ENCODE results near the gene ERV3-1.
A peak's percentile ranks its signal among the peaks of the same experiment; 100 is the strongest.
"Not testable (repeated sequence)": the region's sequence is repeated elsewhere in the genome, so short reads cannot be mapped to it uniquely, and the experiment has no call there.

Gene ERV3-1

DNA sequence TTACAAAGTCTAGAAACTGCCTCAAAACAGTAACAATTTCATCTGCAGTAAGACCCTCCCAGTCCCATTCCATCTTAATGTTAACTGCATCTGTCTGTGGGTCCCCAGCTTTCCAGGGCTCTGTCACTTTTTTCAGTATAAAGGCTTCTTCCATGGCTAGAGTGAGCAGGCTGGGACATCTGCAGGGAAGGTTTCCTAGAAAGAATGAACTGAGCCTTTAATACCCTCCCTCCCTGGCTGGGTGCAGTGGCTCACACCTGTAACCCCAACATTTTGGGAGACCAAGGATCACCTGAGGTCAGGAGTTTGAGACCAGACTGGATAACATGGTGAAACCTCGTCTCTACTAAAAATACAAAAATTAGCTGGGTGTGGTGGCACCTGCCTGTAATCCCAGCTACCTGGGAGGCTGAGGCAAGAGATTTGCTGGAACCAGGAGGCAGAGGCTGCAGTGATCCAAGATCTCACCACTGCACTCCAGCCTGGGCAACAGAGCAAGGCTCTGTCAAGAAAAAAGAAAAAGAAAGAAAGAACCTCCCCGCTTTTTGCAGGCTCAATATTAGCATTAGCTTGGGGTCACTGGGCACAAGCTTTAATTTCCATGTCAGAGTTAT lies 3.4 kb downstream of the ERV3-1 start:
- in situ Hi-C loops (cut with MboI; ENCODE audit: low pct_unique_long_range_greater_than_20kb, low sequenced_read_pairs) = no loop called here

DNA sequence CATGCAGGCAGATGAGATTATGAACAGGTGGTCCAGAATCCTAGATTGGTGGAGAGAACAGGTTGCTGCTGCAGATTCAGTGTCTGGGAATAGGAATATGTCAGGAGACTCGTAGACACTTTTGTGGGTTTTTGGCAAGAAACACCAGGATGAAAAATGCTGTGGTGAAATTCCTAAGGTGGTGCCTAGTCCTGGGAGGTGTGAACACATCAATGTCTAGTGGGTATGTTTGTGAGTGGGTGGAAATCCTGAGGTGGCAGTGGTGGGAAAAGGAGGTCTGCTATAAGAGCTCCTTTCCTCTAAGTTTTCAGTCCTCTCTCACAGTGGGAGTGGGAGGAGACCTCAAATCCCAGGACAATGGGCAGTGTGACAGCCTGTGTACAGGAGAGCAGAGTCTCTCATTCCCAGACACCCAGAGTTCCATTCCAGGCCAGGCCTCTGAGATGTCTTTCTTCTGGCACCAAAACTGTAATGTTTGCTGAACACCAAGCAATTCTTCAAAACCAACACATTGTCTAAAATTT lies 5.1 kb downstream of the ERV3-1 start:
- in situ Hi-C loops (cut with MboI; ENCODE audit: low pct_unique_long_range_greater_than_20kb, low sequenced_read_pairs) = no loop called here
- DNase-seq = no peak

More for the DNA sequence above, 3.4 kb downstream of the ERV3-1 start:
- no peak for DNase-seq

DNA sequence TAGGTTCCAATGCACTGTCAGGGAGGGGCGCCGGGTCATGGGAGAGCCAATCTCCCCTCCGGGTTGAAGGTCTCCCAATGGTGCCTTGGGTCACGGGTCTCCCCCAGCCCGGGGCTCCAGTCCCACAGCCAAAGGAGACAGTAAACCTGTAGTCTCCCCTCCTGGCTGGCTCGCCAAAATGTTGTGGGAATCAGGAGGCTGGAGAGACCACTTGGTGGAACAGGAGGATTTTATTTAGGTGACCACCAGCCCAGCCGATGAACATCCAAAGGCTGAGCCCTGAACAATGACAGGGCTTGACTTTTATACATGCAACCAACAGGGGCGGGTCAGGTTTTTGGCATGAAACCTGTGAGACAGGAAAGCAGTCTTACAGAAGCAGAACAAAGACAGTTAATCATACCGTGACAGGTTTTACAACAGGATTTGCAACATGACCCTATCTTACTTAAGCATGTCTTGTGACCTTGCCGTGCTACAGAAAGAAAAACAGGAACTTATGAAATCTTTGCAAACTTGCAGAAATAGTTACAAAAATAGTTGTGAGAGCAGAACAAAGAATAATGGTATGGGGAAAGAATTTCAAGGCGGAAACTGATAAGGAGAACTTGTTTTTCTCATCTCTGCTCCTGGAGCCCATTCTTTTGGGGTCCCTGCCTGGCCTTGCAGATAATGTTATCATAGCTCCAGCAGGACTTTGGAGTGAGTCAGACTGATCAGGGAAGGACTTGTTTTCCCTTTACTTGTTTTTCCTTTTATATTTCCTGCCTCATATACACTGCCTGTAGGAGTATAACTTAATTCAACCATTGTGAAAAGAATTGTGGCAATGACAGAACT lies 7.1 kb downstream of the ERV3-1 start:
- DNase-seq = peak; percentile 98
- in situ Hi-C loops (cut with MboI; ENCODE audit: low pct_unique_long_range_greater_than_20kb, low sequenced_read_pairs) = no loop called here

DNA sequence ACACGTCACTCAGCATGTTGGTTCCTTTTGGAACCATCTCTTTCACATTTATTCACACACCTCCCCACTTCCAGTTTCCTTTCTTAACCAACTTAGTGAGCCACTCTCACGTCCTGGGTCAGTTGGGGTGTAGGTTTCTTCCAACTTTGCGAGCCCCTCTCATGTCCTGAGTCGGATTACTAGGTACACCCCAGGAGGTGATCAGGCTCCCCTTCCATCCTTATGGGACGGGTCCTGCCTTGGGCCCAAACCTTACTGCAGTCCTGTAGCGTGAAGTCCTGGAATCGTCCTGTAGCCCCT lies 7.7 kb downstream of the ERV3-1 start:
- in situ Hi-C loops (cut with MboI; ENCODE audit: low pct_unique_long_range_greater_than_20kb, low sequenced_read_pairs) = no loop called here
- DNase-seq = no peak

DNA sequence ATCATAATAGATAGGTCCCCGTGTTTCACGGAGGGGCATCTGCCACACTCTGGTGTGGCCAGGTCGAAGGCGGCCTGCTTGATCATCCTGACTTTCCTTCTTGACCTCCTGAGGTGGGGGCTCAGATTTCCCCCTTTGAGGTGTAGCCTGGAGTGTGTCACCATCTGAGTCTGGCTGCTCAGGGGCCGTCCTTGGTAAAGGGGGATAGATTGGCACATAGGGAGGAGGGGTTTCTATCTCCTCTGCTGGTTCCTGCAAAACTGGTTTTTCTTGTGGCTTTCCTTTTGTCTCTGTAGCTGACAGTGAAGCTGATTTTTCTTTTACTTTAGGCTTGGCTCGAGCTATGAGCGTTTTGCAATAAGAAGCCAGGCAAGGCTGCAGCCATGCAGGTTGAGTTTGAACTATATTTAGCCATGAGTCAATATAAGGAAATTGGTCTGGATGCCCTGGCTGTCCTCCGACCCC lies 8.5 kb downstream of the ERV3-1 start:
- no peak for DNase-seq
- in situ Hi-C loops (cut with MboI; ENCODE audit: low pct_unique_long_range_greater_than_20kb, low sequenced_read_pairs) = no loop called here

DNA sequence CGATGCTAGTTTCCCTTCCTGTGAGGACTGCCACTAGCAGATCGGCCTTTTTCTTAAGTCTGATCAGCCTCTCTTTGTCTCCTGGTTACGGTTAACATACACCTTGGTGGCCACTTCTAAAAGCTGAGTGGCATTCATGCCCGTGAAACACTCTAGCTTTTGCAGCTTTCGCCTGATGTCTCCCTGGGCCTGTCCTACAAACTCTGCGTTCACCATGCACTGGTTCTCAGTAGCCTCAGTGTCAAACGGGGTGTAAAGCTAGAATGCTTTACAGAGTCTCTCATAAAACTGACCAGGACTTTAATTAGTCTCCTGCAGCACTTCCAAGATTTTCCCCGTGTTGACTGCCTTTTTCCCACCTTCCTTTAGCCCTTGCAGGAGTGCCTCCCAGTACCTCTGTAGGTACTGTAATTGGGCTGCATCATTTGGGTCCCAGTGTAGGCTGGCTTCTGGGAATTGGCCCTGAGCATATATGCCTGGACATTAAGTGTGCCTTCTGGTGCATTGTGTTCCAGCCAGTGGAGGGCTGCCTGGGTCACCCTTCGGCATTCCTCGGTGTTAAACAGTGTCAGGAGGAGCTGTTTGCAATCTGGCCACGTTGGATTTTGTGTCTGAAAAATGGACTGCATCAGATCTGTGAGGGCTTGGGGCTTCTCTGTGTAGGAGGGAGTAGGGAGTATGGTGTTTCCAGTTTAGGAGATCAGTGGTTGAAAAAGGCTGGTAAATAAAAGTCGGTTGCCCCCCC lies 9.2 kb downstream of the ERV3-1 start:
- in situ Hi-C loops (cut with MboI; ENCODE audit: low pct_unique_long_range_greater_than_20kb, low sequenced_read_pairs) = no loop called here
- no peak for DNase-seq

DNA sequence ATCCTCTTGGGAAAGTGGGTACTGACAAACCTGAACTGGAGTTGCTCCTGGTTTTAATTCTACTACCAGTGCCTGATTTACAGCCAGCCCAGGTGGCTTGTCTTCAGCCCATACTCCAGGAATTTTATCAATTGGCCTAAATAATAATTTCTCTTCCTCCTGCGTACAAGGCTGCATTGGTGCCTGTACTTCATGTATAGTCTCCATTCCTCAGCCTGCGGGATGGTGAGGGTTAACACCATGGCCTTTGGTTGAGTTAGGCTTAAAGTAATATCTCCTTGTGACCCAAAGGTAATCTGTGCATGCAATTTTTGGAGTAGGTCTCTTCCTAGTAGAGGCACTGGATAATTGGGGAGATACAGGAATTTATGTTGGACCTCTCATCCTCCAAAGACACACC lies 10.2 kb downstream of the ERV3-1 start:
- DNase-seq = no peak
- in situ Hi-C loops (cut with MboI; ENCODE audit: low pct_unique_long_range_greater_than_20kb, low sequenced_read_pairs) = no loop called here

DNA sequence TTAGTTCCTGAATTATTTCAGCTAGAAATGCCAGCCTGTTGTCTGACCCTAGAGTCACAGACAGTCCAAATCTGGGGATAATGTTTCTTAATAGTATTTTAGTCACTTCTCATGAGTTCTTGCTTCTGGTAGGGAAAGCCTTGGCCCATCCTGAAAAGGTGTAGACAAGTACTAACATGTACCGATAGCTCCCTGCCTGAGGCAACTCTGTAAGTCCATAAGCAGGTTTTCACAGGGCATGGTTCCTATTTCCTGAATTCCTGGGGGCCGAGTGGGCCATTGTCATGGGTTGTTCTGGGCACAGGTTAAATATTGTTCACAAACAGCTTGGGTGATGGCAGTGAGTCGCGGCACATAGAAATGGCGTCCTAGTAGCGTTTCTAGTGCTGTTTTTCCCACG lies 12.6 kb downstream of the ERV3-1 start:
- in situ Hi-C loops (cut with MboI; ENCODE audit: low pct_unique_long_range_greater_than_20kb, low sequenced_read_pairs) = no loop called here
- DNase-seq = no peak

DNA sequence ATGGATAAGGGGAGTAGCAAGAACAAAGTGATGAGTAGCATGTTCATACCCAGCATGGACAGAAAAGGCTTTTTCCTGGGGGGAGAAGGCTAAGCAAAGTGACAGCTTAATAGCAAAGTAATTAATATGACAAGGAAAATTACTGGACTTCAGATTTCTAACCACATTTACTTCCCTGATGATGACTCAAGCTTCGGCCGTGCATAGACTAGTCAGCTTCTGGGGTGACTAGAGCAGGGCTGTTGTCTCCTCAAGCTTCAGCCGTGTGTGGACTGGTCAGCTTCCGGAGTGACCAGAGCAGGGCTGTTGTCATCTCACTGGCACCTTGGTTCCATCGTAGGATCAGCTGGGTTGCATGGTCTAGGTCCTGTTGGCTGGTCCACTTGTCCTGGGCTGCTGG lies 13.5 kb downstream of the ERV3-1 start:
- in situ Hi-C loops (cut with MboI; ENCODE audit: low pct_unique_long_range_greater_than_20kb, low sequenced_read_pairs) = no loop called here
- DNase-seq = no peak

DNA sequence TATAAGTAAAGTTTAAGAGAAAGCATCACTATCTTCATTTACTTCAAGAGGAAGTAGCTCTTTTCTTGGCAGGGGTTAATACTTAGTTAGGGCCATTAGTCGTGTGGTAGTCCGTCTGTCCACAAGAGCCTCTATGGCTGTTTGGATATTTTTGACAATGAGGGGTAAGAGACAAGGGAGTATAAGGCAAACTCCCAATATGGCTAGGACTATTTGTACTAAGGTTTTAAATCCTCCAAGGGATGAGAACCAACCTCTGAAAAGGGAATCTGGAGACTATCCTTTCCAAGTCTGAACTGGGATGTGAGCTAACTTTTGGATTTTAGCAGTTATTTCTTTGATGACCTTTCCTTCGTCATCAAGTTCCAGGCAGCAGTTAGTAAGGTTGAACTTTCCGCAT lies 15.6 kb downstream of the ERV3-1 start, which contains the start of gene ZNF117:
ZNF117 (minus strand) TSS at position 101 of the 400 bp plus-strand sequence.
- in situ Hi-C loops (cut with MboI; ENCODE audit: low pct_unique_long_range_greater_than_20kb, low sequenced_read_pairs) = no loop called here
- DNase-seq = no peak

DNA sequence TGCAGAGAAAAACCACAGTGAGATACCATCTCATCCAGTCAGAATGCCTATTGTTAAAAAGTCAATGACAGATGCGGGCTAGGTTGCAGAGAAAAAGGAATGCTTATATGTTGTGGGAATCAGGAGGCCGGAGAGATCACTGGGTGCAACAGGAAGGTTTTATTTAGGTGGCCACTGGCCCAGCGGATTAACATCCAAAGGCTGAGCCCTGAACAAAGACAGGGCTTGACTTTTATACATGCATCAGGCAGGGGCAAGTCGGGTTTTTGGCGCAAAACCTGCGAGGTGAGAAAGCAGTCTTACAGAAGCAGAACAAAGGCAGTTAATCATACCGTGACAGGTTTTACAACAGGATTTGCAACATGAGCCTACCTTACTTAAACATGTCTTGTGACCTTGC lies 16.3 kb downstream of the ERV3-1 start:
- in situ Hi-C loops (cut with MboI; ENCODE audit: low pct_unique_long_range_greater_than_20kb, low sequenced_read_pairs) = no loop called here
- DNase-seq = no peak

DNA sequence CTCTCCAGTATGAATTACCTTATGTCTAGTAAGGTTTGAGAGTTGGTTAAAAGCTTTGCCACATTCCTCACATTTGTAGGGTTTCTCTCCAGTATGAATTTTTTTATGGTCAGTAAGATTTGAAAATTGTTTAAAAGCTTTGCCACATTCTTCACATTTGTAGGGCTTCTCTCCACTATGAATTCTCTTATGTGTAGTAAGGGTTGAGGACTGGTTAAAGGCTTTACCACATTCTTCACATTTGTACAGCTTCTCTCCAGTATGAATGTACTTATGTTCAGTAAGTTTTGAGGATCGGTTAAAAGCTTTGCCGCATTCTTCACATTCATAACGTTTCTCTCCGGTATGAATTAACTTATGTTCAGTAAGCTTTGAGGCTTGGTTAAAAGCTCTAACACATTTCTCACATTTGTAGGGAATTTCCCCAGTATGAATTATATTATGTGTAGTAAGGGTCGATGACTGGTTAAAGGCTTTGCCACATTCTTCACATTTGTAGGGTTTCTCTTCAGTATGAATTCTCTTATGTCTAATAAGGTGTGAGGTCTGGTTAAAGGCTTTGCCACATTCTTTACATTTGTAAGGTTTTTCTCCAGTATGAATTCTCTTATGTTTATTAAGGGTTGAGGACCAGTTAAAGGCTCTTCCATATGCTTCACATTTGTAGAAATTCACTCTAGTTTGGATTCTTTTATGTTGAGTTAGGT lies 27.8 kb downstream of the ERV3-1 start:
- in situ Hi-C loops (cut with MboI; ENCODE audit: low pct_unique_long_range_greater_than_20kb, low sequenced_read_pairs) = no loop called here
- DNase-seq = peak; percentile 33

DNA sequence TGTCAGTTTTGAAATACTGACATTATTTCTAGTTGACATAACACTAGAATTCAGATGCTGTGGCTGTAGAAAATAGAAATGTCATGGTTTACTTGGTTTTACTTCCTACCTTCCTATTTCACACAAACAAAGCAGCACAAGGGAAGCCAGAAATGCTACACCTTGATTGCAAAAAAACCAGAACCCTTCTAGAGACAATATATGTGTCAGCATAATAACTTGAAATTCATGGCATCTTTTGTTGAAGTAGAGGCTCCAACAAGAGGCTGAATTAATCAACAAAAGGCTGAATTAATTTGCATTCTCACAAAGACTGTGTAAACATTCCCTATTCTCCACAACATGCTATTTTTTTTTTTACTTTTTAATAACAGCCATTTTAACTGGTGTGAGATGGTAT lies 40.9 kb downstream of the ERV3-1 start:
- in situ Hi-C loops (cut with MboI; ENCODE audit: low pct_unique_long_range_greater_than_20kb, low sequenced_read_pairs) = no loop called here
- no peak for DNase-seq

DNA sequence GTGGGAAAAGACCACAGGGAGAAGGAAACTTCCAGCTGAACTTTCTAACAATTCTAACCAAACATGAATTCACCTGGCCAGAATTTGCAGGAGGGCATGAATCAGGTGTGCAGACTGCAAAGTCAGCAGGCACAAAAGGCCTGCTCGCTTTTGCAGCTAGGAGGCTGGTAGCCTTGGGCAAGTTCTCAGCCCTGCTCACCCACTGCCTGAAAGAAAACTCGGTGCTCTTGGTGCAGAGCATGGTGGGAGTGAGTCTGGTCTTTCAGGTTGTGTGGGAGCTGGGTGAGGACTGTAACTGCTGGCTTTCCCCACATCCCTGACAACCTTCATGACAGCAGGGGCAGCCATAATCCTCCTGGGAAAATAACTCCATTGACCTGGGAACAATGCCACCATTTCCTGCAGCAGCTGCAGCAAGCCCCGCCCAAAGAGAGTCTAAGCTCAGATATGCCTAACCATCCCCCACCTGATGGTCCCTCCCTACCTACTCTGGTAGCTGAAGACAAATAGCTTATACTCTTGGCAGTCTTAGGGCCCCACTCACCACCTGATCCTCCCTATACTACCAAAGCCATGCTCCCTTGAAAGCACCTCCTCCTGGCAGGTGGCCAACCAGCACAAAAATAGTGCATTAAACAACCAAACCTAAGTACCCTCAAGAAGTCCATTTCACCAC lies 47.3 kb downstream of the ERV3-1 start:
- in situ Hi-C loops (cut with MboI; ENCODE audit: low pct_unique_long_range_greater_than_20kb, low sequenced_read_pairs) = no loop called here
- no peak for DNase-seq

DNA sequence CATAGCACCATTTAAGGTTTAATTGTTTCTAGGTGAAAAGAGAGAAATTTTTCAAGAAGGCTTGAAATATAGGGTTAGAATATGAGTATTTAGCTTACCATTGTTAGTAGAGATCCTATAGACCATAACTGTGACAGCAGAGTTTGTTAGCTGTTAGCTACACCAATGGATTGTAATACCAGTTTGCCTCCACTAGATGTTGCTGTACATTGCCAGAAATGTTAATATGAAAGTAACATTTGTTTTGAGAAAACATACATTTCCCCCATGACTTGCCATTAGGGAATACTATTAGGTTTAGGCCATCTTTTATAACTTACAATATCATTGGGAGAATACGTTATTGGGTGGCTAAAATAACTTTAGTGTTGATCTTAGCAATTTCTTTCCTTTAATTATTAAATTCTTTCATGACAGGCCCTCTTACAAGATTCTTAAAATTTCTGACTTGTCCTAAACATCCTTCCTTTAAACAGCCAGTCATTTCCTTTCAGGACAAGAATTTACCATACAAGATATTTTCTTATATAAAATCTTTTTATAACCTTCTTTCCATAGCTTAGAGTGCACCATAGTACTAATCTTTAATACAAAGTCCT lies 55.1 kb downstream of the ERV3-1 start:
- in situ Hi-C loops (cut with MboI; ENCODE audit: low pct_unique_long_range_greater_than_20kb, low sequenced_read_pairs) = no loop called here
- peak; percentile 65 for DNase-seq

DNA sequence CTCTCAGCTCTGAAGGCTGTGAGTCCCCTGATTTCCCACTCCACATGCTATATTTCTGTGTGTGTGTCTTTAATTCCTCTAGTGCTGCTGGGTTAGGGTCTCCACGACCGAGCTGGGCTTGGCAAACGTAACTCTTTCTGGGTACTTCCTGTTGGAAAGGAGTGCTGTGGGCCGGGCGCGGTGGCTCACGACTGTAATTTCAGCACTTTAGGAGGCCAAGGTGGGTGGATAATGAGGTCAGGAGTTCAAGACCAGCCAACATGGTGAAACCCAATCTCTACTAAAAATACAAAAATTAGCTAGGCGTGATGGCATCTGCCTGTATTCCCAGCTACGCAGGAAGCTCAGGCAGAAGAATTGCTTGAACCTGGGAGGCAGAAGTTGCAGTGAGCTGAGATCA lies 55.8 kb downstream of the ERV3-1 start:
- in situ Hi-C loops (cut with MboI; ENCODE audit: low pct_unique_long_range_greater_than_20kb, low sequenced_read_pairs); DNase-seq: not testable (repeated sequence)

DNA sequence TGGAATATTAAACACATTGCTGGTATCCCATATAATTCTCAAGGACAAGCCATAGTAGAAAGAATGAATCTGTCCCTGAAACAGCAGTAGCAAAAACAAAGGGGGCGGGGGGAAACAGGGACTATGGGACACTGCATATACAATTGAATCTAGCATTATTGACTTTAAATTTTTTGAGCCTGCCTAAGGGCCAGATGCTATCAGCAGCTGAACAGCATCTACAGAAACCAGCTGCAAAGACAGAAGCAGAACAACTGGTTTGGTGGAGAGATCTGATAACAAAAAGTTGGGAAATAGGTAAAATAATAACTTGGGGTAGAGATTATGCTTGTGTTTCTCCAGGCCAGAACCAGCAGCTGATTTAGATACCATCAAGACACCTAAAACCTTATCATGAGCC lies 57.7 kb downstream of the ERV3-1 start:
- in situ Hi-C loops (cut with MboI; ENCODE audit: low pct_unique_long_range_greater_than_20kb, low sequenced_read_pairs); DNase-seq: not testable (repeated sequence)

DNA sequence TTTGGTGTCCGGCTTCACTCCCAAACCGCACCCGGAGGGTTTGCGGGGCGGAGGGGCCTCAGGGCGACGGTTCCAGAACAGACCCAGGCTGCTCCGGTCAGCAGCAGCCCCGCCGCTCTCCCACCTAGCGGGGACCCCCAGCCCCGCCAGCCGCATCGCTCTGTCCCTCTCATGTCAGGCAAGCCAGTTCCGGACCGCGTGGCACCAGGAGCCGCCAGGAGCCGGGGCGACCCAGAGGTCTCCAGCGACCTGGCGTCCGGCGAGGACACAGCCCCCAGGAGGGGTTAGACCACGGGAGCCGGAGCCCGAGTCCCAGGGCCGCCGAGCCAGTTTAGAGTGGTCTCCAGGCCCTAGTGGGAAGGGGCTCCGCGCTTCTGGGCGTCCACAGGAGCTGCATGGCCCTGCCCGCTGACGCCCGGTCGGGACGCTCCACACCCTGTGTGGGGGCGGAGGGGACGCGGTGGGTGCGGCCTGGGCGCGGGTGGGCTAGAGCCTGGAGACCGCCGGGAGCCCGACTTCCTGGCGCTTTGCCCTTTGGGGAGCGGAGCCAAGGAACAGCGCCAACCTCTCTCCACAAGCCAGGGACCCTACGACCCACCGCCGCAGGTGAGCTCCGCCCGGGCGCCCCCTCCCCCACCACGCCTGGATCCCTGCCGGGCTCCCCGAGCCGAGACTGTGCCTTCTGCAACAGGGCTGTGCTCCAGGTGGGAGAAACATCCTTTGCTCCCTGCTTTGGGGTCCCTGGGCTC lies 59.1 kb downstream of the ERV3-1 start:
- in situ Hi-C loops (cut with MboI; ENCODE audit: low pct_unique_long_range_greater_than_20kb, low sequenced_read_pairs) = no loop called here
- DNase-seq = no peak
